Liver (tissue), 9 donors: ENCODE measurements around the gene TEX29. TPM values are rescaled to one million over a fixed set of nuclear protein-coding genes. Genes with fewer than 3 reads are reported as not detected.

Experiments used
- DNase-seq: peaks from one replicate; pipeline ENCODE4 v3.0.0-alpha.2; 2017; ENCODE audit warnings: low spot score
- H3K27ac ChIP-seq, 2 donors: one replicate each; pipeline ENCODE4 v1.7.0; 2013; ENCODE audit warnings: inconsistent platforms in 2 of 2, low read length in 2 of 2, control low read depth in 1 of 2, low read depth in 1 of 2, mild to moderate bottlenecking in 1 of 2
- H3K27me3 ChIP-seq, 4 donors: one replicate each; pipeline versions ENCODE4 v1.6.1 to v1.7.0; 2013; ENCODE audit warnings: low read length in 3 of 4, inconsistent platforms in 1 of 4, mild to moderate bottlenecking in 1 of 4, moderate library complexity in 1 of 4; ENCODE audit not compliant: control insufficient read depth in 4 of 4, insufficient read depth in 4 of 4
- H3K36me3 ChIP-seq, 4 donors: one replicate each; pipeline versions ENCODE4 v1.6.1 to v1.7.0; 2013; ENCODE audit warnings: low read length in 3 of 4, mild to moderate bottlenecking in 3 of 4, low read depth in 1 of 4, moderate library complexity in 1 of 4; ENCODE audit not compliant: control insufficient read depth in 4 of 4, insufficient read depth in 3 of 4
- H3K4me1 ChIP-seq, 4 donors: one replicate each; pipeline versions ENCODE4 v1.6.1 to v1.7.0; 2013; ENCODE audit warnings: low read length in 3 of 4, mild to moderate bottlenecking in 3 of 4, moderate library complexity in 1 of 4; ENCODE audit not compliant: control insufficient read depth in 4 of 4, insufficient read depth in 4 of 4
- H3K4me3 ChIP-seq, 3 donors: one replicate each; pipeline versions ENCODE4 v1.6.1 to v1.7.0; 2013; ENCODE audit warnings: low read length in 3 of 3, control low read depth in 1 of 3, low read depth in 1 of 3, mild to moderate bottlenecking in 1 of 3
- H3K9ac ChIP-seq, 2 donors: one replicate each; pipeline ENCODE4 v1.7.0; 2013; ENCODE audit warnings: low read length in 2 of 2, mild to moderate bottlenecking in 2 of 2, moderate library complexity in 2 of 2, control low read depth in 1 of 2, low read depth in 1 of 2
- H3K9me3 ChIP-seq, 4 donors: one replicate each; pipeline versions ENCODE4 v1.6.1 to v1.7.0; 2013; ENCODE audit warnings: low read length in 3 of 4; ENCODE audit not compliant: control insufficient read depth in 4 of 4
- EGR1 ChIP-seq, 2 donors: IDR thresholded peaks; 2 replicates each; pipeline ENCODE4 v1.6.1; 2016 to 2018; ENCODE audit warnings: antibody characterized with exemption in 2 of 2, low read depth in 2 of 2
- FOXA1 ChIP-seq: IDR thresholded peaks from 2 replicates; pipeline ENCODE4 v1.6.1; 2016; ENCODE audit warnings: antibody characterized with exemption
- FOXA2 ChIP-seq: IDR thresholded peaks from 2 replicates; pipeline ENCODE4 v1.6.1; 2016; ENCODE audit warnings: antibody characterized with exemption
- HNF4A ChIP-seq, 2 donors: conservative IDR thresholded peaks; 2 replicates each; pipeline ENCODE4 v1.6.1; 2016; ENCODE audit warnings: antibody characterized with exemption in 2 of 2, mild to moderate bottlenecking in 2 of 2
- HNF4G ChIP-seq: IDR thresholded peaks from 2 replicates; pipeline ENCODE4 v1.6.1; 2016; ENCODE audit warnings: antibody characterized with exemption
- JUND ChIP-seq, 2 donors: IDR thresholded peaks; 2 replicates each; pipeline ENCODE4 v1.6.1; 2016; ENCODE audit warnings: antibody characterized with exemption in 2 of 2
- NR2F2 ChIP-seq: IDR thresholded peaks from 2 replicates; pipeline ENCODE4 v1.6.1; 2016; ENCODE audit warnings: antibody characterized with exemption
- RAD21 ChIP-seq, 2 donors: IDR thresholded peaks; 2 replicates each; pipeline ENCODE4 v1.6.1; 2016; ENCODE audit warnings: antibody characterized with exemption in 2 of 2, mild to moderate bottlenecking in 2 of 2
- RXRA ChIP-seq, 2 donors: IDR thresholded peaks; 2 replicates each; pipeline ENCODE4 v1.6.1; 2017 to 2018; ENCODE audit warnings: antibody characterized with exemption in 2 of 2, mild to moderate bottlenecking in 1 of 2
- SP1 ChIP-seq: IDR thresholded peaks from 2 replicates; pipeline ENCODE4 v1.6.1; 2018; ENCODE audit warnings: antibody characterized with exemption, mild to moderate bottlenecking
- TAF1 ChIP-seq: conservative IDR thresholded peaks from 2 replicates; pipeline ENCODE4 v1.6.1; 2016; ENCODE audit warnings: antibody characterized with exemption, mild to moderate bottlenecking
- YY1 ChIP-seq: IDR thresholded peaks from 2 replicates; pipeline ENCODE4 v1.6.1; 2016; ENCODE audit warnings: antibody characterized with exemption, mild to moderate bottlenecking
- WGBS: extraction: QIAGEN DNeasy Blood & Tissue Kit; methylation state at CpG from one replicate; pipeline ENCODE4 v1.1.7; 2013; 5-methylcytosine and 5-hydroxymethylcytosine counted together
- polyA plus RNA-seq, 2 donors: library from polyadenylated mRNA; stranded (reverse) in 1 of 2; unstranded in 1 of 2; fragments of 200-250 nt in 1 of 2; fragments of >200 nt in 1 of 2; fragmentation: Nextera tagmentation in 1 of 2; extraction: Ambion mirVana in 1 of 2; gene quantifications; one replicate each; pipeline versions ENCODE4 v1.2.1 to v1.2.3, GENCODE V29; 2013 to 2015
- total RNA-seq, 2 donors: library from RNA; depleted of rRNA; stranded (reverse); fragments of >200 nt; gene quantifications; one replicate each; pipeline ENCODE4 v1.2.3, GENCODE V29; 2014
- TF ChIP-seq, protein P1 (sequence below): IDR thresholded peaks from 2 replicates; pipeline ENCODE4 v1.6.1; 2016; ENCODE audit warnings: antibody characterized with exemption
- TF ChIP-seq, protein P2 (sequence below): IDR thresholded peaks from 2 replicates; pipeline ENCODE4 v1.6.1; 2016; ENCODE audit warnings: antibody characterized with exemption, mild to moderate bottlenecking
- TF ChIP-seq, protein P3 (sequence below): IDR thresholded peaks from 2 replicates; pipeline ENCODE4 v1.6.1; 2016; ENCODE audit warnings: antibody characterized with exemption
- TF ChIP-seq, protein P4 (sequence below): fragments of 150-350 bp; IDR thresholded peaks from 2 replicates; pipeline ENCODE4 v1.5.1; 2017; ENCODE audit warnings: improper control_type of control experiment, low read depth, low read length; ENCODE audit not compliant: missing input control
- donor health status: healthy.
- donor health status: healthy.
- donor health status: healthy.
- donor health status: healthy.
- donor health status: healthy.

TEX29 gene
- total and polyA plus RNA-seq, 4 donors = 0.17 TPM; not detected in 3

DNA sequence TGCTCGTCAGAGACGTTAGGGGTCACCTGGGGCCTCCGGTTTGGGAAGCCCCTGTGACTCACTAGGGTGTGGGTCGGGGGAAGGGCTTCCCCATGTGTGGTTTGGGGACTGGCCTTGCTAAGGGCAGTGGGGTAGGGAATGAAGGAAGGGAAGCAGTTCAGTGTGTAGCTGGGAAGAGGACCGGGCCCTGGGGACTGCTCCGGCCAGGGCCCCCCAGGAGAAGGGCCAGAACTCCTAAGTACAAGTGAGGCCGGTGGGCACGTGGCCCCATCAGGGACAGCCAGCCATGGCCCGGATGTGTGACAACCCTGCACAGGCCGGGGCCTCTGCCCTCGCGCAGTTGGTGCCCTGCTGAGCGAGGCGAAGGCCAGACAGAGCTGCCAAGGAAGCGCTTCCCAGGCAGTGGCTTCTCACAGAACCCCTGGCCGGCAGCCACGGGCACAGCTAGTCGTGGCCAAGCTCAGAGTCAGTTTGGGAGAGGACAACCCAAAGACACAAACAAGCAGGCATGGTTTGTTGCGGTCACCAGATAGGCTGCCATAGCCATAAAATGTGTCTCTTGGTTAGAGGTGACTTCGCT lies 25.7 kb downstream of the TEX29 start (continued):
- TF ChIP-seq TAF1 (no peak), EGR1 (IDR thresholded peaks at IDR 0.05; ENCODE audit: low read depth in 2 of 2) (no peak)
- TF ChIP-seq, protein P1, sequence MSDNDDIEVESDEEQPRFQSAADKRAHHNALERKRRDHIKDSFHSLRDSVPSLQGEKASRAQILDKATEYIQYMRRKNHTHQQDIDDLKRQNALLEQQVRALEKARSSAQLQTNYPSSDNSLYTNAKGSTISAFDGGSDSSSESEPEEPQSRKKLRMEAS = no peak
- TF ChIP-seq, protein P2, sequence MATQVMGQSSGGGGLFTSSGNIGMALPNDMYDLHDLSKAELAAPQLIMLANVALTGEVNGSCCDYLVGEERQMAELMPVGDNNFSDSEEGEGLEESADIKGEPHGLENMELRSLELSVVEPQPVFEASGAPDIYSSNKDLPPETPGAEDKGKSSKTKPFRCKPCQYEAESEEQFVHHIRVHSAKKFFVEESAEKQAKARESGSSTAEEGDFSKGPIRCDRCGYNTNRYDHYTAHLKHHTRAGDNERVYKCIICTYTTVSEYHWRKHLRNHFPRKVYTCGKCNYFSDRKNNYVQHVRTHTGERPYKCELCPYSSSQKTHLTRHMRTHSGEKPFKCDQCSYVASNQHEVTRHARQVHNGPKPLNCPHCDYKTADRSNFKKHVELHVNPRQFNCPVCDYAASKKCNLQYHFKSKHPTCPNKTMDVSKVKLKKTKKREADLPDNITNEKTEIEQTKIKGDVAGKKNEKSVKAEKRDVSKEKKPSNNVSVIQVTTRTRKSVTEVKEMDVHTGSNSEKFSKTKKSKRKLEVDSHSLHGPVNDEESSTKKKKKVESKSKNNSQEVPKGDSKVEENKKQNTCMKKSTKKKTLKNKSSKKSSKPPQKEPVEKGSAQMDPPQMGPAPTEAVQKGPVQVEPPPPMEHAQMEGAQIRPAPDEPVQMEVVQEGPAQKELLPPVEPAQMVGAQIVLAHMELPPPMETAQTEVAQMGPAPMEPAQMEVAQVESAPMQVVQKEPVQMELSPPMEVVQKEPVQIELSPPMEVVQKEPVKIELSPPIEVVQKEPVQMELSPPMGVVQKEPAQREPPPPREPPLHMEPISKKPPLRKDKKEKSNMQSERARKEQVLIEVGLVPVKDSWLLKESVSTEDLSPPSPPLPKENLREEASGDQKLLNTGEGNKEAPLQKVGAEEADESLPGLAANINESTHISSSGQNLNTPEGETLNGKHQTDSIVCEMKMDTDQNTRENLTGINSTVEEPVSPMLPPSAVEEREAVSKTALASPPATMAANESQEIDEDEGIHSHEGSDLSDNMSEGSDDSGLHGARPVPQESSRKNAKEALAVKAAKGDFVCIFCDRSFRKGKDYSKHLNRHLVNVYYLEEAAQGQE = no peak

DNA sequence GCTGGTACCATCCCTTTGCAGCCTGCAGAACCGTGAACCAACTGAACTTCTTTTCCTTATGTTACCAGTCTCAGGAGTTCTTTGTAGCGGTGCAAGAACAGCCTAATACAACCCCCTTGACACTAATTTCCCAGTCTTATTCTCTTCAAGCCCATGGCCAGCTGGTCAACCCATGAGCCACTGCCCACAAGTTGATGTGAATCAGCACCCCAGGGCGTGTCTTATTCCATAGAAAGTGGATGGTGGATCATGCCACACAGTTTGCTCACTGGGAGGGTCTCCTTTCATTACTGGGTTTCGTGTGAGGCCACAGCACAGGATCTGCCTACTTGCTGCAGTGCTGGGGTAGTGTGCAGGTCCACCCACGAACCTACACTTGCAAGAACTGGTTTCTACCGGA lies 27.0 kb downstream of the TEX29 start:
- Histone ChIP-seq H3K9ac (no peak overlapping the region), H3K4me1 (no peaks in the 10 kb centered on the region), H3K36me3 (no peaks in the 10 kb centered on the region), H3K27ac (no peak overlapping the region), H3K27me3 (no peaks in the 10 kb centered on the region), H3K9me3 (no peaks in the 10 kb centered on the region), H3K4me3 (no peak overlapping the region)
- no peak for DNase-seq
- WGBS = 92% methylated on average over 6 of the region's 6 CpGs
- TF ChIP-seq HNF4A (conservative IDR thresholded peaks at IDR 0.05) = no peak
- no peak for TF ChIP-seq RAD21 (IDR thresholded peaks at IDR 0.05)
- TF ChIP-seq SP1 = no peak
- TF ChIP-seq FOXA1 = no peak
- TF ChIP-seq FOXA2 = no peak
- no peak for TF ChIP-seq JUND (IDR thresholded peaks at IDR 0.05)
- TF ChIP-seq, protein P3, sequence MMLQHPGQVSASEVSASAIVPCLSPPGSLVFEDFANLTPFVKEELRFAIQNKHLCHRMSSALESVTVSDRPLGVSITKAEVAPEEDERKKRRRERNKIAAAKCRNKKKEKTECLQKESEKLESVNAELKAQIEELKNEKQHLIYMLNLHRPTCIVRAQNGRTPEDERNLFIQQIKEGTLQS = no peak
- no peak for TF ChIP-seq EGR1 (IDR thresholded peaks at IDR 0.05; ENCODE audit: low read depth in 2 of 2)

DNA sequence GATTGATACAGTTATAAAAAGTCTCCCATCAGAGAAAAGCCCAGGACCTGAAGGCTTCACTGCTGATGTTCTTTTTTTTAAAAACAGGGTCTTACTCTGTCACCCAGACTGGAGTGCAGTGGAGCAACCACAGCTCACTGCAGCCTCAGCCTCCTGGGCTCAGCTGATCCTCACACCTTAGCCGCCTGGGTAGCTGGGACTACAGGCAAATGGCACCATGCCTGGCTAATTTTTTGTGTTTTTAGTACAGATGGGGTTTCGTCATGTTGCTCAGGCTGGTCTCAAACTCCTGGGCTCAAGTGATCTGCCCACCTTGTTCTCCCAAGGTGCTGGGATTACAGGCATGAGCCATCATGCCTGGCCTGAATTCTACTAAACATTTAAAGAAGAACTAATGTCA lies 33.1 kb downstream of the TEX29 start:
- no peaks in the 10 kb centered on the region for H3K4me1 ChIP-seq
- no peak overlapping the region for H3K9ac ChIP-seq
- H3K27me3 ChIP-seq = no peaks in the 10 kb centered on the region
- no peak overlapping the region for H3K4me3 ChIP-seq
- 89% methylated on average over 2 of the region's 2 CpGs for WGBS
- H3K36me3 ChIP-seq = no peaks in the 10 kb centered on the region
- no peak overlapping the region for H3K27ac ChIP-seq
- DNase-seq = no peak
- TF ChIP-seq FOXA2 (no peak), YY1 (no peak), TAF1 (no peak), JUND (IDR thresholded peaks at IDR 0.05) (no peak), EGR1 (IDR thresholded peaks at IDR 0.05; ENCODE audit: low read depth in 2 of 2) (no peak), SP1 (no peak), HNF4G (no peak), NR2F2 (no peak), RAD21 (IDR thresholded peaks at IDR 0.05) (no peak), RXRA (IDR thresholded peaks at IDR 0.05) (no peak), HNF4A (conservative IDR thresholded peaks at IDR 0.05) (no peak)
- TF ChIP-seq, protein P4, sequence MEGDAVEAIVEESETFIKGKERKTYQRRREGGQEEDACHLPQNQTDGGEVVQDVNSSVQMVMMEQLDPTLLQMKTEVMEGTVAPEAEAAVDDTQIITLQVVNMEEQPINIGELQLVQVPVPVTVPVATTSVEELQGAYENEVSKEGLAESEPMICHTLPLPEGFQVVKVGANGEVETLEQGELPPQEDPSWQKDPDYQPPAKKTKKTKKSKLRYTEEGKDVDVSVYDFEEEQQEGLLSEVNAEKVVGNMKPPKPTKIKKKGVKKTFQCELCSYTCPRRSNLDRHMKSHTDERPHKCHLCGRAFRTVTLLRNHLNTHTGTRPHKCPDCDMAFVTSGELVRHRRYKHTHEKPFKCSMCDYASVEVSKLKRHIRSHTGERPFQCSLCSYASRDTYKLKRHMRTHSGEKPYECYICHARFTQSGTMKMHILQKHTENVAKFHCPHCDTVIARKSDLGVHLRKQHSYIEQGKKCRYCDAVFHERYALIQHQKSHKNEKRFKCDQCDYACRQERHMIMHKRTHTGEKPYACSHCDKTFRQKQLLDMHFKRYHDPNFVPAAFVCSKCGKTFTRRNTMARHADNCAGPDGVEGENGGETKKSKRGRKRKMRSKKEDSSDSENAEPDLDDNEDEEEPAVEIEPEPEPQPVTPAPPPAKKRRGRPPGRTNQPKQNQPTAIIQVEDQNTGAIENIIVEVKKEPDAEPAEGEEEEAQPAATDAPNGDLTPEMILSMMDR = no peak
- TF ChIP-seq, protein P2 = no peak
- TF ChIP-seq, protein P3 = no peak
- TF ChIP-seq, protein P1 = no peak
- no peaks in the 10 kb centered on the region for H3K9me3 ChIP-seq
